Left ventricle myocardium superior (tissue), 1 donor: ENCODE results near the gene ADGRG3. TPM values are rescaled to one million over a fixed set of nuclear protein-coding genes. Genes with fewer than 3 reads are reported as not detected.
"Not testable (repeated sequence)": the region's sequence is repeated elsewhere in the genome, so short reads cannot be mapped to it uniquely, and the experiment has no call there.

Experiments
- ATAC-seq: fragments of 200-7000 bp; cut with Tn5 transposase; one replicate; pipeline ENCODE4 v1.9.1; 2020; ENCODE audit warnings: mild to moderate bottlenecking, moderate library complexity
- DNase-seq: peaks from one replicate; pipeline ENCODE4 v3.0.0-alpha.2; 2020
- intact Hi-C: fragments of 100-400 bp; cut with micrococcal nuclease; formaldehyde crosslinking; loops from one replicate; pipeline ENCODE4 v1.11.0; 2022
- total RNA-seq: library from RNA; stranded (reverse); fragmentation: NEBNext Ultra II Directional; extraction: Animal tissue kit (Norgen Biotek cat#: 25700); gene quantifications from one replicate; pipeline ENCODE4 v1.2.1, GENCODE V29; 2021
- donor health status: DM: no; HTN: yes; CAD: no; lungs with severe emphysema.

Gene ADGRG3
- total RNA-seq, 1 donor from 2014 or later, result 0.82 TPM

- intact Hi-C loops, result no loop called here
- DNase-seq (no peak), ATAC-seq (no peak)
Measured at GRCh38 chr16:57704011-57704904, 36.2 kb downstream of the ADGRG3 start.

- DNase-seq (no peak), ATAC-seq (no peak)
- intact Hi-C loops, result no loop called here
Measured at GRCh38 chr16:57704905-57705852, 37.1 kb downstream of the ADGRG3 start.

GRCh38 chr16:57706717-57707116 is 38.6 kb downstream of the ADGRG3 start:
- ATAC-seq (no peak), DNase-seq (no peak)
- intact Hi-C loops, result no loop called here

GRCh38 chr16:57707331-57707730 is 39.2 kb downstream of the ADGRG3 start:
- DNase-seq (no peak), ATAC-seq (no peak)
- intact Hi-C loops, result no loop called here

GRCh38 chr16:57708168-57708567 is 40.1 kb downstream of the ADGRG3 start:
- ATAC-seq (no peak), DNase-seq (no peak)
- intact Hi-C loops, result no loop called here

GRCh38 chr16:57709663-57710062 is 41.6 kb downstream of the ADGRG3 start:
- DNase-seq, result no peak
- intact Hi-C loops, result no loop called here
- no peak for ATAC-seq

- DNase-seq (no peak), ATAC-seq (no peak)
- intact Hi-C loops, result no loop called here
Measured at GRCh38 chr16:57711346-57711745, 43.2 kb downstream of the ADGRG3 start.

GRCh38 chr16:57711993-57712392 is 43.9 kb downstream of the ADGRG3 start:
- ATAC-seq (no peak), DNase-seq (no peak)
- intact Hi-C loops, result no loop called here

- intact Hi-C loops, DNase-seq, ATAC-seq: not testable (repeated sequence)
Measured at GRCh38 chr16:57712569-57712968, 44.5 kb downstream of the ADGRG3 start.

- no peak for ATAC-seq
- DNase-seq, result no peak
- intact Hi-C loops, result no loop called here
Measured at GRCh38 chr16:57713596-57713995, 45.5 kb downstream of the ADGRG3 start.

- DNase-seq, result no peak
- ATAC-seq, result no peak
- intact Hi-C loops, result no loop called here
Measured at GRCh38 chr16:57714047-57714446, 45.9 kb downstream of the ADGRG3 start.

GRCh38 chr16:57720142-57720575 is 52.1 kb downstream of the ADGRG3 start:
- DNase-seq (peak; percentile 73), ATAC-seq (peak; percentile 69)
- intact Hi-C loops, result no loop called here

GRCh38 chr16:57721356-57722209 is 53.5 kb downstream of the ADGRG3 start:
- ATAC-seq (no peak), DNase-seq (no peak)
- intact Hi-C loops, result no loop called here

- no peak for ATAC-seq
- intact Hi-C loops, result no loop called here
Measured at GRCh38 chr16:57722210-57722499, 54.0 kb downstream of the ADGRG3 start.

GRCh38 chr16:57722651-57723050 is 54.5 kb downstream of the ADGRG3 start:
- intact Hi-C loops, result no loop called here
- ATAC-seq (no peak), DNase-seq (no peak)

More at GRCh38 chr16:57722210-57722499, 54.0 kb downstream of the ADGRG3 start:
- no peak for DNase-seq

- DNase-seq, result no peak
- intact Hi-C loops, result no loop called here
- no peak for ATAC-seq
Measured at GRCh38 chr16:57723170-57723569, 55.1 kb downstream of the ADGRG3 start.

GRCh38 chr16:57724531-57724930 is 56.4 kb downstream of the ADGRG3 start:
- DNase-seq, result no peak

GRCh38 chr16:57725151-57725550 is 57.0 kb downstream of the ADGRG3 start:
- ATAC-seq (no peak), DNase-seq (no peak)
- intact Hi-C loops, result no loop called here

More at GRCh38 chr16:57724531-57724930, 56.4 kb downstream of the ADGRG3 start:
- ATAC-seq, result no peak
- intact Hi-C loops, result no loop called here

- intact Hi-C loops, result no loop called here
- ATAC-seq, result no peak
- no peak for DNase-seq
Measured at GRCh38 chr16:57725554-57725953, 57.4 kb downstream of the ADGRG3 start.
